Hair follicle dermal papilla cell (primary cell): Measurements from ENCODE around the gene CPSF6. TPM values are rescaled to one million over a fixed set of nuclear protein-coding genes. Genes with fewer than 3 reads are reported as not detected.

Experiments
- total RNA-seq: library from RNA; depleted of rRNA; stranded (reverse); fragments of >200 nt; gene quantifications from 2 replicates; pipeline ENCODE4 v1.2.3, GENCODE V29; 2012

The CPSF6 gene, protein sequence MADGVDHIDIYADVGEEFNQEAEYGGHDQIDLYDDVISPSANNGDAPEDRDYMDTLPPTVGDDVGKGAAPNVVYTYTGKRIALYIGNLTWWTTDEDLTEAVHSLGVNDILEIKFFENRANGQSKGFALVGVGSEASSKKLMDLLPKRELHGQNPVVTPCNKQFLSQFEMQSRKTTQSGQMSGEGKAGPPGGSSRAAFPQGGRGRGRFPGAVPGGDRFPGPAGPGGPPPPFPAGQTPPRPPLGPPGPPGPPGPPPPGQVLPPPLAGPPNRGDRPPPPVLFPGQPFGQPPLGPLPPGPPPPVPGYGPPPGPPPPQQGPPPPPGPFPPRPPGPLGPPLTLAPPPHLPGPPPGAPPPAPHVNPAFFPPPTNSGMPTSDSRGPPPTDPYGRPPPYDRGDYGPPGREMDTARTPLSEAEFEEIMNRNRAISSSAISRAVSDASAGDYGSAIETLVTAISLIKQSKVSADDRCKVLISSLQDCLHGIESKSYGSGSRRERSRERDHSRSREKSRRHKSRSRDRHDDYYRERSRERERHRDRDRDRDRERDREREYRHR
- 27.6 and 30.5 TPM in 2 replicates for total RNA-seq

DNA sequence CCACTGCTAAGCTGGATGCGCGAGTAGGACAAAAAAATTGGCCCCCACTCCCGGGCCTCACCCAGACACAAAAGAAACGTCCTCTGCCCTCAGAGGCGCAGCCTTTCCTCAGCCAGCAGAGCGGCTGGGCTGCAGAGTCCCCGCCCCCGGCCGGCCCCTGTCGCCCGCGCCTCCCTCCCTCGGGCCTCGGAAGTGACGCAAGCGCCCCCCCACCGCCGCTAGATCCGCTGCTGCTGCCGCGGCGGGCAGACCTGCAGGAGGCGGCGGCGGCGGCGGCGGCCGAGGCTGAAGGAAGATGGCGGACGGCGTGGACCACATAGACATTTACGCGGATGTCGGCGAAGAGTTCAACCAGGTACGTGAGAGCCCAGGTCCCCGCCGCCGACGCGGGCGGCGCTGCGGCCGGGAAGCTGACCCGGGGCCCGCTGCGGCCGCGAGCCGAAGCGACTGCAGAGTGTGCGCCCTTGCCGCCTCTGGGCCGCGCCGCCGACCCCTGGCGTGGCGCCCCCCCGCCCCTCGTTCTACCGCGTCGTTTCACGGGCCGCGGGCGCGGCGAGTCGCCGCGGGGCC, at the start of gene CPSF6:
Gene CPSF6, plus strand, starts transcription at position 218 of the 570 bp plus-strand sequence. Its CDS starts 78 bp downstream, at position 296.

Other genes starting within 250 kb of the CPSF6 start
- not detected in 2 replicates for gene LYZ, start 108.8 kb downstream of the CPSF6 start, total RNA-seq
- 7.1 and 14.1 TPM in 2 replicates for gene YEATS4, start 120.2 kb downstream of the CPSF6 start, total RNA-seq
- gene FRS2, start 230.8 kb downstream of the CPSF6 start, total RNA-seq, result 85.7 and 94.6 TPM in 2 replicates